GM10248 (cell line): ENCODE results near the gene HMGXB3.

ENCODE experiments used
- CTCF ChIA-PET: fragments of 300-600 bp; sonication (Branson Sonifier 250); formaldehyde crosslinking; extraction: SDS; loops from one replicate; lab custom pipeline; 2021; ENCODE audit warnings: antibody characterized with exemption; lab: Yijun Ruan, JAX
- POLR2A ChIA-PET: fragments of 350-650 bp; sonication (Branson Sonifier 250); formaldehyde crosslinking; extraction: SDS; loops from one replicate; lab custom pipeline; 2020; ENCODE audit warnings: antibody characterized with exemption; lab: Yijun Ruan, JAX
- DNase-seq: peaks from one replicate; pipeline ENCODE4 v3.0.0; 2012; ENCODE audit errors: extremely low spot score
- CTCF ChIP-seq: IDR thresholded peaks from 2 replicates; pipeline ENCODE4 v1.5.1; 2012; ENCODE audit warnings: mild to moderate bottlenecking, low read depth; ENCODE audit errors: extremely low read depth, missing control alignments, control extremely low read depth

Gene HMGXB3

GRCh38 chr5:150053713-150054392, 53.3 kb downstream of the HMGXB3 start:
- no peak for DNase-seq
- no peak for TF ChIP-seq CTCF
- ChIA-PET CTCF (interaction anchor here (1.1 to 2.1 kb wide), 2 partner anchors 11 to 63 kb away, joined by 3 to 7 read pairs; no protein-coding TSS in a partner anchor), POLR2A (no interaction called here)

GRCh38 chr5:150054569-150054968, 54.0 kb downstream of the HMGXB3 start:
- DNase-seq = no peak
- CTCF ChIA-PET = interaction anchor here (1.3 to 2.1 kb wide), 2 partner anchors 10 to 23 kb away, joined by 3 to 7 read pairs; no protein-coding TSS in a partner anchor
- TF ChIP-seq CTCF = no peak
- POLR2A ChIA-PET = no interaction called here

GRCh38 chr5:150055326-150056074, 55.0 kb downstream of the HMGXB3 start:
- ChIA-PET POLR2A (no interaction called here), CTCF (interaction anchor here (1.3 kb wide), 1 partner anchor 24 kb away, joined by 3 read pairs; no protein-coding TSS in a partner anchor)
- DNase-seq = no peak
- TF ChIP-seq CTCF = no peak

- ChIA-PET CTCF (interaction anchor here (1.8 kb wide), 1 partner anchor 11 kb away, joined by 4 read pairs; no protein-coding TSS in a partner anchor), POLR2A (no interaction called here)
- no peak for DNase-seq
- TF ChIP-seq CTCF = no peak
Measured at GRCh38 chr5:150056075-150056443, 55.5 kb downstream of the HMGXB3 start.

GRCh38 chr5:150057052-150057451, 56.5 kb downstream of the HMGXB3 start:
- no peak for TF ChIP-seq CTCF
- DNase-seq = no peak
- POLR2A ChIA-PET = no interaction called here
- CTCF ChIA-PET = interaction anchor here (1.2 to 4.1 kb wide), 4 partner anchors 8 to 294 kb away, joined by 3 to 16 read pairs (median 6); no protein-coding TSS in a partner anchor

- ChIA-PET CTCF (interaction anchor here (1.2 to 4.1 kb wide), 4 partner anchors 9 to 293 kb away, joined by 3 to 16 read pairs (median 6); no protein-coding TSS in a partner anchor), POLR2A (no interaction called here)
- TF ChIP-seq CTCF = no peak
- DNase-seq = no peak
Measured at GRCh38 chr5:150057511-150057910, 57.0 kb downstream of the HMGXB3 start.
